22Rv1 (cell line): Measurements from ENCODE around the gene RBBP6.

ENCODE experiments used
- CTCF ChIP-seq: fragments of 450-650 bp; IDR thresholded peaks from 2 replicates; pipeline ENCODE4 v1.5.1; 2017; ENCODE audit warnings: mild to moderate bottlenecking
- ZFX ChIP-seq: fragments of 450-650 bp; IDR thresholded peaks from 2 replicates; pipeline ENCODE4 v1.6.1; 2017; ENCODE audit warnings: antibody characterized with exemption, borderline replicate concordance

GRCh38 chr16:24505959-24506358 lies 33.4 kb upstream of the RBBP6 start:
- no peak for TF ChIP-seq CTCF
- TF ChIP-seq ZFX = no peak
